ENCODE data around the gene APMAP.

Gene APMAP

GRCh38 chr20:24992487-24993205, at the start of gene APMAP:
TSS of gene APMAP (minus strand) at chr20:24992751. CDS start at chr20:24992688, 63 bp downstream.
- DNase-seq (ENCODE audit: low read depth in 1 of 2, low spot score in 1 of 2), result peak; percentile 95

- no peak for DNase-seq (ENCODE audit: low read depth in 1 of 2, low spot score in 1 of 2)
Observed at GRCh38 chr20:25041813-25042530, 49.4 kb upstream of the APMAP start.

- DNase-seq (ENCODE audit: low read depth in 1 of 2, low spot score in 1 of 2), result no peak
Observed at GRCh38 chr20:25040438-25040831, 47.9 kb upstream of the APMAP start.

GRCh38 chr20:25039697-25040437, 47.3 kb upstream of the APMAP start:
- no peak for DNase-seq (ENCODE audit: low read depth in 1 of 2, low spot score in 1 of 2)

GRCh38 chr20:25038591-25039015, 46.1 kb upstream of the APMAP start:
- no peak for DNase-seq (ENCODE audit: low read depth in 1 of 2, low spot score in 1 of 2)

GRCh38 chr20:25038103-25038410, 45.5 kb upstream of the APMAP start:
- DNase-seq (ENCODE audit: low read depth in 1 of 2, low spot score in 1 of 2), result no peak

GRCh38 chr20:25037288-25038102, 44.9 kb upstream of the APMAP start:
- DNase-seq (ENCODE audit: low read depth in 1 of 2, low spot score in 1 of 2), result no peak

- no peak for DNase-seq (ENCODE audit: low read depth in 1 of 2, low spot score in 1 of 2)
Observed at GRCh38 chr20:25036331-25036936, 43.9 kb upstream of the APMAP start.

- no peak for DNase-seq (ENCODE audit: low read depth in 1 of 2, low spot score in 1 of 2)
Observed at GRCh38 chr20:25035921-25036320, 43.4 kb upstream of the APMAP start.

GRCh38 chr20:25033924-25034300, 41.4 kb upstream of the APMAP start:
- DNase-seq (ENCODE audit: low read depth in 1 of 2, low spot score in 1 of 2), result no peak

GRCh38 chr20:25033265-25033923, 40.8 kb upstream of the APMAP start:
- DNase-seq (ENCODE audit: low read depth in 1 of 2, low spot score in 1 of 2), result no peak

GRCh38 chr20:25032478-25033264, 40.1 kb upstream of the APMAP start:
- DNase-seq (ENCODE audit: low read depth in 1 of 2, low spot score in 1 of 2), result no peak

- no peak for DNase-seq (ENCODE audit: low read depth in 1 of 2, low spot score in 1 of 2)
Observed at GRCh38 chr20:25032065-25032477, 39.5 kb upstream of the APMAP start.

GRCh38 chr20:25031241-25031640, 38.7 kb upstream of the APMAP start:
- DNase-seq (ENCODE audit: low read depth in 1 of 2, low spot score in 1 of 2), result no peak

GRCh38 chr20:25030649-25031207, 38.2 kb upstream of the APMAP start:
- no peak for DNase-seq (ENCODE audit: low read depth in 1 of 2, low spot score in 1 of 2)

- no peak for DNase-seq (ENCODE audit: low read depth in 1 of 2, low spot score in 1 of 2)
Observed at GRCh38 chr20:25030007-25030648, 37.6 kb upstream of the APMAP start.

- DNase-seq (ENCODE audit: low read depth in 1 of 2, low spot score in 1 of 2), result no peak
Observed at GRCh38 chr20:25025986-25026605, 33.5 kb upstream of the APMAP start.
